ENCODE results near the gene CPB2.

The CPB2 gene

GRCh38 chr13:46101484-46102254, 3.2 kb downstream of the CPB2 start:
- no peak overlapping the region for H3K4me3 ChIP-seq (ENCODE audit: control insufficient read depth, low read depth, low read length)
- TF ChIP-seq, protein P1, sequence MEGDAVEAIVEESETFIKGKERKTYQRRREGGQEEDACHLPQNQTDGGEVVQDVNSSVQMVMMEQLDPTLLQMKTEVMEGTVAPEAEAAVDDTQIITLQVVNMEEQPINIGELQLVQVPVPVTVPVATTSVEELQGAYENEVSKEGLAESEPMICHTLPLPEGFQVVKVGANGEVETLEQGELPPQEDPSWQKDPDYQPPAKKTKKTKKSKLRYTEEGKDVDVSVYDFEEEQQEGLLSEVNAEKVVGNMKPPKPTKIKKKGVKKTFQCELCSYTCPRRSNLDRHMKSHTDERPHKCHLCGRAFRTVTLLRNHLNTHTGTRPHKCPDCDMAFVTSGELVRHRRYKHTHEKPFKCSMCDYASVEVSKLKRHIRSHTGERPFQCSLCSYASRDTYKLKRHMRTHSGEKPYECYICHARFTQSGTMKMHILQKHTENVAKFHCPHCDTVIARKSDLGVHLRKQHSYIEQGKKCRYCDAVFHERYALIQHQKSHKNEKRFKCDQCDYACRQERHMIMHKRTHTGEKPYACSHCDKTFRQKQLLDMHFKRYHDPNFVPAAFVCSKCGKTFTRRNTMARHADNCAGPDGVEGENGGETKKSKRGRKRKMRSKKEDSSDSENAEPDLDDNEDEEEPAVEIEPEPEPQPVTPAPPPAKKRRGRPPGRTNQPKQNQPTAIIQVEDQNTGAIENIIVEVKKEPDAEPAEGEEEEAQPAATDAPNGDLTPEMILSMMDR (IDR thresholded peaks at IDR 0.05; ENCODE audit: control insufficient read depth, insufficient read depth, low read depth, low read length, missing control alignments) = no peak
- DNase-seq (ENCODE audit: low read depth) = no peak

GRCh38 chr13:46101002-46101401, 3.8 kb downstream of the CPB2 start:
- TF ChIP-seq, protein P1 (IDR thresholded peaks at IDR 0.05; ENCODE audit: control insufficient read depth, insufficient read depth, low read depth, low read length, missing control alignments) = no peak
- DNase-seq (ENCODE audit: low read depth) = no peak
- H3K4me3 ChIP-seq (ENCODE audit: control insufficient read depth, low read depth, low read length) = no peak overlapping the region

GRCh38 chr13:46100191-46100815, 4.5 kb downstream of the CPB2 start:
- no peak overlapping the region for H3K4me3 ChIP-seq (ENCODE audit: control insufficient read depth, low read depth, low read length)
- no peak for DNase-seq (ENCODE audit: low read depth)
- TF ChIP-seq, protein P1 (IDR thresholded peaks at IDR 0.05; ENCODE audit: control insufficient read depth, insufficient read depth, low read depth, low read length, missing control alignments) = no peak

DNA sequence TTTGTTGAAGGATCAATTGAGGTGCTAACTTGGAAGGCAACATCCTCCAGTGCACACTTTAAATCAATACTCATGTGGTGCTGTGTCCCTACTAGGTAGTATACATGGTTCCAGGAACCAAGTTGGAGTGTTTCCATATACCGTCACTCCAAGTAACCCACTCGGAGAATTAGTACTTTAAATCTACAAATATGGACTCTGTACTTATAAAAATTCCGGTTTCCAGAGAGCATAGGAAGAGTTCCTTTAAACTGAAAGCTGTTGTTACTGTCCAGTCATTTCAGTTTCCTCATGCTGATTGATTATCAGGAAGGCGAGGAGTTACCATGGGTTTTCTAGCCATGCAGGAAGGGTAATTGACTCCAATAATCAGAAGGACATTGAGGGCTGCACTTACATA, 7.2 kb downstream of the CPB2 start:
- H3K4me3 ChIP-seq (ENCODE audit: control insufficient read depth, low read depth, low read length) = no peak overlapping the region
- TF ChIP-seq, protein P1 (IDR thresholded peaks at IDR 0.05; ENCODE audit: control insufficient read depth, insufficient read depth, low read depth, low read length, missing control alignments) = no peak
- DNase-seq (ENCODE audit: low read depth) = no peak

DNA sequence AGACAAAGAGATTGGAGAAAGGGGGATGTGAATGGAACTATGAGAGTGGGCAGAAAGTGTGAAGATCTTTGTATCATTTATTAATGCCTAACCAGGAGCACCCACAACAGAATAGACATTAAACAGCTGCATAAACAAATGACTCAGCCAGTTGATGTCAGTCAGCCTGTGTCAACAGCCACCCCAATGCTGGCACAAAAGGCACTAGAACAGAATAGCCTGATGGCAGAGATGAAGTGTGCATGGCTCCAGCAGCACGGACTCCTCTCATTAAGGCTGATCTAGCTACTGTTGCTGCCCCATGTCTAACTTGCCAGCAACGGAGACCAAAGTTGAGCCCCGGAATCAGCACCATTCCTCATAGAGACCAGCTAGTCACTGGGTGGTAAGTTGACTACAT, 7.8 kb downstream of the CPB2 start:
- DNase-seq (ENCODE audit: low read depth) = no peak
- TF ChIP-seq, protein P1 (IDR thresholded peaks at IDR 0.05; ENCODE audit: control insufficient read depth, insufficient read depth, low read depth, low read length, missing control alignments) = no peak
- no peak overlapping the region for H3K4me3 ChIP-seq (ENCODE audit: control insufficient read depth, low read depth, low read length)

DNA sequence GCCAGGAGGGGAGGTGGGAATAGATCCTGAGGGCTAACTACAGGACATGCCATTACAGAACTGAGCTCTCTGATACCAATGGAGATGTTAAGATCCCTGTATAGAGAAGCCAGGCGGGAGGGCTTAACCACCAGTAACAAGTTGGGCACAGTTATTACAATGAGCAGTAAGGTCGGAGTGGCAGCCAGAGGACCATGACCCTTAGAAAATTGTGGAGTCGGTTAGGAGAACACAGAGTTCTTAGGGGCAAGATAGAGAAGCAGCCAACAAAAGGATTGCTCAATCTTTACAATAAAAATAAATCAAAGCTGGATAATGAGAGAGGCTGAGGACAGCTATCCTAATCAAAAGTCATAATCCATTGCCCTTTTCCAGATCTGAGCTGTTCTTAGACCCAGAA, 10.4 kb downstream of the CPB2 start:
- no peak for DNase-seq (ENCODE audit: low read depth)
- TF ChIP-seq, protein P1 (IDR thresholded peaks at IDR 0.05; ENCODE audit: control insufficient read depth, insufficient read depth, low read depth, low read length, missing control alignments) = no peak
- no peak overlapping the region for H3K4me3 ChIP-seq (ENCODE audit: control insufficient read depth, low read depth, low read length)
